Lung (tissue), 12 donors: ENCODE results near the gene PPP1R14D. TPM values are rescaled to one million over a fixed set of nuclear protein-coding genes. Genes with fewer than 3 reads are reported as not detected.

Source experiments
- ATAC-seq: fragments of 200-7000 bp; cut with Tn5 transposase; one replicate; pipeline ENCODE4 v1.9.1; 2020; ENCODE audit warnings: moderate number of reproducible peaks; ENCODE audit not compliant: insufficient read depth, low FRiP score
- DNase-seq, 3 donors: peaks; one replicate each; pipeline ENCODE4 v3.0.0-alpha.2; 2013 to 2017
- H3K27ac ChIP-seq, 2 donors: one replicate each; pipeline ENCODE4 v1.5.1; 2013; ENCODE audit warnings: mild to moderate bottlenecking in 2 of 2, moderate library complexity in 2 of 2, control low read depth in 1 of 2, inconsistent platforms in 1 of 2, low read depth in 1 of 2, low read length in 1 of 2
- H3K27me3 ChIP-seq, 3 donors: one replicate each; pipeline ENCODE4 v1.5.1; 2013; ENCODE audit warnings: low read length in 2 of 3; ENCODE audit not compliant: control insufficient read depth in 3 of 3, insufficient read depth in 3 of 3
- H3K36me3 ChIP-seq, 4 donors: one replicate each; pipeline ENCODE4 v1.5.1; 2013; ENCODE audit warnings: low read length in 4 of 4, mild to moderate bottlenecking in 1 of 4, moderate library complexity in 1 of 4; ENCODE audit not compliant: control insufficient read depth in 4 of 4, insufficient read depth in 4 of 4
- H3K4me1 ChIP-seq, 5 donors: one replicate each; pipeline ENCODE4 v1.5.1; 2013; ENCODE audit warnings: low read length in 5 of 5, mild to moderate bottlenecking in 2 of 5, moderate library complexity in 1 of 5; ENCODE audit not compliant: control insufficient read depth in 5 of 5, insufficient read depth in 5 of 5
- H3K4me3 ChIP-seq: one replicate; pipeline ENCODE4 v1.5.1; 2013; ENCODE audit warnings: mild to moderate bottlenecking, control low read depth, moderate library complexity
- H3K9ac ChIP-seq, 2 donors: one replicate each; pipeline ENCODE4 v1.5.1; 2013; ENCODE audit warnings: low read length in 2 of 2, control low read depth in 1 of 2; ENCODE audit not compliant: insufficient read depth in 1 of 2
- H3K9me3 ChIP-seq, 4 donors: one replicate each; pipeline ENCODE4 v1.5.1; 2013; ENCODE audit warnings: low read length in 3 of 4, mild to moderate bottlenecking in 1 of 4, moderate library complexity in 1 of 4; ENCODE audit not compliant: control insufficient read depth in 4 of 4, insufficient read depth in 3 of 4
- CTCF ChIP-seq: IDR thresholded peaks from 2 replicates; pipeline ENCODE4 v1.5.1; 2012; ENCODE audit warnings: mild to moderate bottlenecking; ENCODE audit errors: control extremely low read depth, extremely low read depth
- WGBS, 2 donors: extraction: QIAGEN DNeasy Blood & Tissue Kit; methylation state at CpG; one replicate each; pipeline ENCODE4 v1.1.7; 2013; 5-methylcytosine and 5-hydroxymethylcytosine counted together
- polyA plus RNA-seq, 2 donors: library from polyadenylated mRNA; stranded (reverse); fragments of 200-250 nt; gene quantifications; one replicate each; pipeline ENCODE4 v1.2.1, GENCODE V29; 2013
- total RNA-seq, 2 donors: library from RNA; depleted of rRNA in 1 of 2; stranded (reverse); fragments of >200 nt in 1 of 2; gene quantifications; one replicate each; pipeline ENCODE4 v1.2.1, GENCODE V29; 2014 to 2021
- donor health status: control.
- donor health status: control.
- donor health status: Bipolar disorder and iron deficiency.
- donor health status: healthy.
- donor health status: DM: yes; HTN: yes; CAD: no.

PPP1R14D gene
- total and polyA plus RNA-seq, 4 donors, result 0.22 TPM; not detected in 3

DNA sequence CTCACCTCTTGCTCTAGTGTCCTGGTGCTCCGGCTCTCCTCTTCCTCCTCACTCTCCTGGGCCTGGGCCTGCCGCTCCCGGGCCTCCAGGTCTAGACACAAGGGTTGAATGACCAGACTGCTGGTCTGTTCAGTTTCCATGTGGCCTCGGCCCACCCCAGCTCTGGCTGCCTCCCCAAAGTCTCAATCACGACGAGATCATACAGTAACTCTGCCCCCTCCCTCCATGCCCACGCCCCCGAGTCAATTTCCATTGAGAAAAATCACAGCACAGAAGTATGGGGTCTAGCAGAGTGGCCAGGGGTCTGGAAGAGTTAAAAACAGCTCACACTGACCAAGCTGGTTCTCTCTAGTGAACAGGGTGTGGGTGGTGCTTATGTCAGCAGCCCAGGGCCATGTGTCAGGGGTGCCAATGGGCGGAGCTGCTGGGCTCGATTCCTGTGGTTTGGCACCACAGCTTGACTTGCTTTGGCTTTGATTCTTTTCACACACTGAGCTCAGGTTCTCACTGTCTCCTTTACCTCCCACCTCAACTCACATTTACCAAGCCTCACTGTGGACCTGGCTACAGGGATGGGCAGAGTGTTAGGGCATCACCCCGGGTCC lies 51.9 kb downstream of the PPP1R14D start:
- 74 to 84% methylated on average over 11 of the region's 11 CpGs for WGBS, 2 donors
- peak; percentile 85 for ATAC-seq
- no peak for TF ChIP-seq CTCF
- Histone ChIP-seq H3K27ac (peak overlapping the region in 1 of 2 donors; percentile 59), H3K9me3 (no peaks in the 10 kb centered on the region), H3K4me1 (peaks cover 0 to 4% (median 0%) of the 10 kb centered on the region in 5 donors), H3K36me3 (peaks cover 14 to 50% (median 43%) of the 10 kb centered on the region in 4 donors), H3K4me3 (no peak overlapping the region), H3K27me3 (no peaks in the 10 kb centered on the region), H3K9ac (no peak overlapping the region)
- peak in 1 of 3 donors; percentile 32 for DNase-seq

DNA sequence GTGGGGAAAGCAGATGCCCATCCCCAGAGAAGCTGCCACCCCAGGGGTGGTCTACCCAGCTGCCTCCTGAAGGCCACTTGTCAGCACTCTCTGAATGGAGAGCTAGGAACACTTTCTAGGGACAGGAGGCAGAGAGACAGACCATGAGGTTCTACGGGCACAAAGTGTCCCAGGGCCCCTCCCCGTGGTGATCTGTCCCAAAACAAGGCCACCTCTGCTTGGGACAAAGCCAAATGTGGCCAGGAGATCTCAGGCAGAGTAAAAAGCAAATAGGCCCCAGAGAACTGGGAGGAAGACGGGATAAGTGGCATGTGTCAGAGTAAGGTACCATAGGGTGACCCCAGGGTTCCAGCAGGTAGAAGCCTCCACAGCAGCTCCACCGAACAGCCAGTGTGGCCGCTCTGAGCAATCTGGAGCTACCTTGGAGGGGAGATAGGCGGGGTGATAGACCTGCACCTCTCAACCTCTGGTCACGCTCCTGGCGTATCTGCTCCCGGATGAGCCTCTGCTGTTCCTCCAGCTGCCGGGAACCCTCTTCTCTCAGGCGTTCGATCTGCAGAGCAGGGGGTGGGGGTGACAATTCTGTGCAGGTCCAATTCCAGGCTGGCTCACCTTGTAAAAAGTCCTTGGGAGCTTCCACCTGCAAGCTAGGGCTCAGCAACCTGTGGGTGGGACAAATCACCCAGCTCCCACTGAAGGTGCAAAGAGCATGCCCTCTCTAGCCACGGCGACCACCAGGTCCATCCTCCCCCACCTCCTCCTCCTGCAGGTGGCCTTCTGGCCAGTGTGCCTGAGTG lies 52.6 kb downstream of the PPP1R14D start:
- Histone ChIP-seq H3K9me3 (no peaks in the 10 kb centered on the region), H3K9ac (no peak overlapping the region), H3K4me1 (peaks cover 0 to 4% (median 0%) of the 10 kb centered on the region in 5 donors), H3K27ac (peak overlapping the region in 1 of 2 donors; percentile 59), H3K27me3 (no peaks in the 10 kb centered on the region), H3K36me3 (peaks cover 14 to 55% (median 43%) of the 10 kb centered on the region in 4 donors), H3K4me3 (no peak overlapping the region)
- no peak for DNase-seq
- 93 to 96% methylated on average over 12 to 14 of the region's 14 CpGs for WGBS, 2 donors
- ATAC-seq, result no peak
- no peak for TF ChIP-seq CTCF

- H3K9me3 ChIP-seq, result no peaks in the 10 kb centered on the region
- no peak for DNase-seq
- TF ChIP-seq CTCF, result no peak
- no peak overlapping the region for H3K4me3 ChIP-seq
- H3K4me1 ChIP-seq, result peaks cover 0 to 3% (median 0%) of the 10 kb centered on the region in 5 donors
- peaks cover 14 to 54% (median 44%) of the 10 kb centered on the region in 4 donors for H3K36me3 ChIP-seq
- no peak overlapping the region for H3K9ac ChIP-seq
- no peak overlapping the region for H3K27ac ChIP-seq
- H3K27me3 ChIP-seq, result no peaks in the 10 kb centered on the region
- ATAC-seq, result no peak
- WGBS, 2 donors, result 92 to 96% methylated on average over 10 of the region's 10 CpGs
Measured at GRCh38 chr15:40775007-40775406, 53.5 kb downstream of the PPP1R14D start.
